Upper lobe of left lung (tissue), 6 donors: ENCODE measurements around the gene CHAC1. TPM values are rescaled to one million over a fixed set of nuclear protein-coding genes. Genes with fewer than 3 reads are reported as not detected.
"Not testable (repeated sequence)": the region's sequence is repeated elsewhere in the genome, so short reads cannot be mapped to it uniquely, and the experiment has no call there.

ENCODE experiments used
- ATAC-seq, 2 donors: fragments of 200-7000 bp; cut with Tn5 transposase; one replicate each; pipeline ENCODE4 v1.9.1; 2022; ENCODE audit warnings: mild to moderate bottlenecking in 2 of 2, moderate library complexity in 2 of 2; ENCODE audit not compliant: low FRiP score in 2 of 2
- DNase-seq, 2 donors: peaks; one replicate each; pipeline ENCODE4 v3.0.0-alpha.2; 2019 to 2020
- H3K27ac ChIP-seq, 4 donors: fragments of 200-600 bp; sonication (generic); one replicate each; pipeline ENCODE4 v1.5.1; 2016 to 2019
- H3K27me3 ChIP-seq, 4 donors: fragments of 200-600 bp; sonication (generic); one replicate each; pipeline ENCODE4 v1.5.1; 2017 to 2019
- H3K36me3 ChIP-seq, 4 donors: fragments of 200-600 bp; sonication (generic); one replicate each; pipeline ENCODE4 v1.5.1; 2016 to 2019
- H3K4me1 ChIP-seq, 4 donors: fragments of 200-600 bp; sonication (generic); one replicate each; pipeline ENCODE4 v1.5.1; 2018 to 2019
- H3K4me3 ChIP-seq, 4 donors: fragments of 200-600 bp; sonication (generic); one replicate each; pipeline ENCODE4 v1.5.1; 2017 to 2019; ENCODE audit warnings: mild to moderate bottlenecking in 2 of 4, moderate library complexity in 1 of 4
- H3K9me3 ChIP-seq, 4 donors: fragments of 200-600 bp; sonication (generic); one replicate each; pipeline ENCODE4 v1.5.1; 2018 to 2019
- EP300 ChIP-seq, 4 donors: sonication (generic); formaldehyde crosslinking; IDR thresholded peaks; one replicate each; pipeline ENCODE4 v1.5.1; 2017; ENCODE audit warnings: antibody characterized with exemption in 4 of 4, control low read depth in 2 of 4
- POLR2A ChIP-seq, 4 donors: fragments of 450-650 bp; IDR thresholded peaks; one replicate each; pipeline ENCODE4 v1.5.1; 2016 to 2017; ENCODE audit warnings: antibody characterized with exemption in 4 of 4, mild to moderate bottlenecking in 2 of 4
- POLR2AphosphoS5 ChIP-seq, 2 donors: sonication (generic); formaldehyde crosslinking; IDR thresholded peaks; one replicate each; pipeline ENCODE4 v1.5.1; 2017; ENCODE audit warnings: antibody characterized with exemption in 2 of 2
- WGBS, 2 donors: methylation state at CpG; one replicate each; pipeline ENCODE4 v1.1.5; 2017 to 2018; 5-methylcytosine and 5-hydroxymethylcytosine counted together
- total RNA-seq, 6 donors: library from RNA; depleted of rRNA in 4 of 6; stranded (reverse); fragments of >200 nt in 4 of 6; gene quantifications; one replicate each; pipeline versions ENCODE4 v1.1.0 to v1.2.1, GENCODE V29; 2016 to 2021
- TF ChIP-seq, protein P1 (sequence below), 6 experiments: fragments of 450-650 bp in 4 of 6; fragments of 200-600 bp in 2 of 6; sonication (generic) in 2 of 6; IDR thresholded peaks; one replicate each; pipeline ENCODE4 v1.5.1; 2016 to 2019; ENCODE audit warnings: antibody characterized with exemption in 6 of 6
- donor health status: DM: no; HTN: no; CAD: no; lungs with moderate emphysema.
- donor health status: DM: no; HTN: yes; CAD: no; lungs with severe emphysema.

Gene CHAC1
- total RNA-seq, 6 donors from 2014 or later, result 2.6 to 11.1 (median 3.4) TPM

DNA sequence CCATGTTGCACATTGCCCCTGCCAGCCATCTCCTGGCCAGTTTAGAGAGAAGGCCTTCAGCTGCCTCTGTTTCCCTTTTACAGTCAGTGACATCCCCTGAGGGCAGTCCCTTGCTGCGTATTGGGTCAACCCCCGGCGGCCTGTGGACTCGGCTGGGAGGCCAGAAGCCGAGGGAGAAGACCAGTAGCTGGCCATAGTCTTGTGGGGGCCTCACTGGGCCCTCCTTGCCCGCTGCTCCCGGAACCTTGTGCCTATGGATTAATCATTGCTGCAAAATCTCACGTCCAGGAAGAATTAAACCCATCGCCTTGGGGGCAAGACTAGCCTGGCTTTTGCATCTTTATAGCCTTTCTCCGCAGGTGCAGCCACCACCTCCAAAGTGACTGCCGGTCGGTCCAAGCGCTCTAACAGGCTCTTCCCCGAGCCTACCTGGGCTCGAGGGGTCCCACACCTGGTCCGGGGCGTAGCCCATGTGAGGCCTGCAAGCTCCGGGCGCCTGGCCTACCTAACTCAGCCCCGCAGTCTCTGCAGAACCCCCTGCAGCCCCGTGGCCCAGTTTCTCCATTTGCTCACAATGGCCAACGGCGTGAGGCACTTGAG is 870 bp upstream of the CHAC1 start:
- DNase-seq, result peak in 1 of 2 donors; percentile 52
- Histone ChIP-seq H3K27me3 (no peaks in the 10 kb centered on the region), H3K27ac (peak overlapping the region; percentile 83 to 89 (median 86)), H3K36me3 (peaks cover 0 to 7% (median 0%) of the 10 kb centered on the region in 4 donors), H3K4me1 (peaks cover 15 to 28% (median 26%) of the 10 kb centered on the region in 4 donors), H3K4me3 (peak overlapping the region; percentile 61 to 74 (median 66)), H3K9me3 (no peaks in the 10 kb centered on the region)
- no peak for TF ChIP-seq EP300 (IDR thresholded peaks at IDR 0.05)
- no peak for TF ChIP-seq POLR2AphosphoS5 (IDR thresholded peaks at IDR 0.05)
- no peak for TF ChIP-seq POLR2A (IDR thresholded peaks at IDR 0.05)
- TF ChIP-seq, protein P1, sequence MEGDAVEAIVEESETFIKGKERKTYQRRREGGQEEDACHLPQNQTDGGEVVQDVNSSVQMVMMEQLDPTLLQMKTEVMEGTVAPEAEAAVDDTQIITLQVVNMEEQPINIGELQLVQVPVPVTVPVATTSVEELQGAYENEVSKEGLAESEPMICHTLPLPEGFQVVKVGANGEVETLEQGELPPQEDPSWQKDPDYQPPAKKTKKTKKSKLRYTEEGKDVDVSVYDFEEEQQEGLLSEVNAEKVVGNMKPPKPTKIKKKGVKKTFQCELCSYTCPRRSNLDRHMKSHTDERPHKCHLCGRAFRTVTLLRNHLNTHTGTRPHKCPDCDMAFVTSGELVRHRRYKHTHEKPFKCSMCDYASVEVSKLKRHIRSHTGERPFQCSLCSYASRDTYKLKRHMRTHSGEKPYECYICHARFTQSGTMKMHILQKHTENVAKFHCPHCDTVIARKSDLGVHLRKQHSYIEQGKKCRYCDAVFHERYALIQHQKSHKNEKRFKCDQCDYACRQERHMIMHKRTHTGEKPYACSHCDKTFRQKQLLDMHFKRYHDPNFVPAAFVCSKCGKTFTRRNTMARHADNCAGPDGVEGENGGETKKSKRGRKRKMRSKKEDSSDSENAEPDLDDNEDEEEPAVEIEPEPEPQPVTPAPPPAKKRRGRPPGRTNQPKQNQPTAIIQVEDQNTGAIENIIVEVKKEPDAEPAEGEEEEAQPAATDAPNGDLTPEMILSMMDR (IDR thresholded peaks at IDR 0.05), result no peak
- no peak for ATAC-seq
- WGBS, 2 donors, result 55 to 94% methylated on average over 6 to 23 of the region's 23 CpGs

DNA sequence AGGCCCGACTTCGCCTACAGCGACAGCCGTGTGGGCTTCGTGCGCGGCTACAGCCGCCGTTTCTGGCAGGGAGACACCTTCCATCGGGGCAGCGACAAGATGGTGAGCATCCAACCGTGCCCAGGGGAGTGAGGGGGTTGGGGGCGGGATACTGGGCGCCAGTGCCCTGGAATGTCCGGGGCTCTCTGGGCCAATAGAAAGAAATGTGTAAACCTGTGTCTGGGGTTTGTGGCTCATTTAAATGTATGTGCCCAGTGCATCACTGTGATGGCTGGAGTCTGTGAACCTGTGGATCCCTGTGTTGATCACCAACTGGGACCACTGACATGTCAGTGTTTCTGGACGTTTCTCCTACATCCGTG is 423 bp downstream of the CHAC1 start:
- Histone ChIP-seq H3K36me3 (peaks cover 0 to 7% (median 0%) of the 10 kb centered on the region in 4 donors), H3K4me1 (peaks cover 15 to 34% (median 26%) of the 10 kb centered on the region in 4 donors), H3K9me3 (no peaks in the 10 kb centered on the region), H3K4me3 (peak overlapping the region; percentile 61 to 74 (median 66)), H3K27ac (peak overlapping the region in 3 of 4 donors; percentile 84 to 89 (median 87)), H3K27me3 (no peaks in the 10 kb centered on the region)
- DNase-seq (no peak), ATAC-seq (peak; percentile 1 to 14)
- TF ChIP-seq, protein P1 (IDR thresholded peaks at IDR 0.05), result no peak
- no peak for TF ChIP-seq POLR2A (IDR thresholded peaks at IDR 0.05)
- 7 to 9% methylated on average over 7 to 15 of the region's 17 CpGs for WGBS, 2 donors

DNA sequence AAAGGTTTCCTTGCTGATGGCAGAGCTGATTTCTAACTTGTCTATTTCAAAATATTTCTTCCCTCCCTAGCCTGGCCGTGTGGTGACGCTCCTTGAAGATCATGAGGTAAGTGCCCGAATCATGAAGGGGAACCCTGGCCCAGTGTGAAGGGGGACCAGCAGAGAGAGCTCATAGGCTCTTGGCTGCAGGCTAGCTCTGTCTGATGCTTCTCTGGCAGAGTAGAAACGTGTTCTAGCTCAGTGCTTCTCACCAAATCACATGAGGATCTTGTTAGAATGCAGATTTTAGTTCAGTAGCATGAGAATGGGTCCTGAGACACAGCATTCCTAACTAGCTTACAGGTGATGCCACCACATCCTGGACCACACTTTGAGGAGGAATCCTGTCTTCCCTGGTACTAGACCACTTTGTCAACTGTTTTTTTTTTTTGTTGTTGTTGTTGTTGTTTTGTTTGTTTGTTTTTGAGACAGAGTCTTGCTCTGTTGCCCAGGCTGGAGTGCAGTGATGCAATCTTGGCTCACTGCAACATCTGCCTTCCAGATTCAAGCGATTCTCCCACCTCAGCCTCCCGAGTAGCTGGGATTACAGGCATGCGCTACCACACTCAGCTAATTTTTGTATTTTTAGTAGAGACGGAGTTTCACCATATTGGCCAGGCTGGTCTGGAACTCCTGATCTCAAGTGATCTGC is 1.0 kb downstream of the CHAC1 start:
- not testable (repeated sequence) for H3K36me3 ChIP-seq, ATAC-seq, H3K27ac ChIP-seq, H3K9me3 ChIP-seq, H3K27me3 ChIP-seq, DNase-seq
- Histone ChIP-seq H3K4me1 (peaks cover 15 to 32% (median 23%) of the 10 kb centered on the region in 4 donors), H3K4me3 (peak overlapping the region in 3 of 4 donors; percentile 62 to 74 (median 69))
- WGBS, 2 donors, result 71 to 76% methylated on average over 5 to 8 of the region's 8 CpGs

DNA sequence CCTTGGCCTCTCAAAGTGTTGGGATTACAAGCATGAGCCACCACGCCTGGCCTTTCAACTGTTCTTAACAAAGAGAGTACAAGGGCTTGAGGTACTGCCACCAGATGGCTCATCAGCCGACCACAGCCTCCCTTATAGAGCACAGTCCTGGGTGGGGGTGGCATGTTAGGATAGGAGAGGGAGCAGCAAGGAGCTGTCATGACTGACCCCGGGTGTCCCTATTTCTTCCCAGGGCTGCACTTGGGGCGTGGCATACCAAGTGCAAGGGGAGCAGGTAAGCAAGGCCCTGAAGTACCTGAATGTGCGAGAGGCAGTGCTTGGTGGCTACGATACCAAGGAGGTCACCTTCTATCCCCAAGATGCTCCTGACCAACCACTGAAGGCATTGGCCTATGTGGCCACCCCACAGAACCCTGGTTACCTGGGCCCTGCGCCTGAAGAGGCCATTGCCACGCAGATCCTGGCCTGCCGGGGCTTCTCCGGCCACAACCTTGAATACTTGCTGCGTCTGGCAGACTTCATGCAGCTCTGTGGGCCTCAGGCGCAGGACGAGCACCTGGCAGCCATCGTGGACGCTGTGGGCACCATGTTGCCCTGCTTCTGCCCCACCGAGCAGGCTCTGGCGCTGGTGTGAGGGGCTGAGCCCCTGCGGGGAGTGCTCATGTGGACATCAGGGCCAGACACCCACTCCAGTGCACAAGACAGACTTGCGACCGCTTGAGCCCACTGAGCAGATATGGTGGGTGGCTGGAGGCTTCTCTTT is 2.1 kb downstream of the CHAC1 start:
- Histone ChIP-seq H3K36me3 (peaks cover 0 to 7% (median 0%) of the 10 kb centered on the region in 4 donors), H3K27me3 (no peaks in the 10 kb centered on the region), H3K27ac (no peak overlapping the region), H3K4me3 (no peak overlapping the region), H3K4me1 (peaks cover 15 to 27% (median 22%) of the 10 kb centered on the region in 4 donors), H3K9me3 (no peaks in the 10 kb centered on the region)
- 90 to 96% methylated on average over 9 to 12 of the region's 20 CpGs for WGBS, 2 donors
- ATAC-seq, result no peak
- peak in 1 of 2 donors; percentile 78 for DNase-seq
- TF ChIP-seq POLR2AphosphoS5 (IDR thresholded peaks at IDR 0.05), result no peak
- no peak for TF ChIP-seq EP300 (IDR thresholded peaks at IDR 0.05)
- no peak for TF ChIP-seq POLR2A (IDR thresholded peaks at IDR 0.05)
- TF ChIP-seq, protein P1 (IDR thresholded peaks at IDR 0.05), result no peak

DNA sequence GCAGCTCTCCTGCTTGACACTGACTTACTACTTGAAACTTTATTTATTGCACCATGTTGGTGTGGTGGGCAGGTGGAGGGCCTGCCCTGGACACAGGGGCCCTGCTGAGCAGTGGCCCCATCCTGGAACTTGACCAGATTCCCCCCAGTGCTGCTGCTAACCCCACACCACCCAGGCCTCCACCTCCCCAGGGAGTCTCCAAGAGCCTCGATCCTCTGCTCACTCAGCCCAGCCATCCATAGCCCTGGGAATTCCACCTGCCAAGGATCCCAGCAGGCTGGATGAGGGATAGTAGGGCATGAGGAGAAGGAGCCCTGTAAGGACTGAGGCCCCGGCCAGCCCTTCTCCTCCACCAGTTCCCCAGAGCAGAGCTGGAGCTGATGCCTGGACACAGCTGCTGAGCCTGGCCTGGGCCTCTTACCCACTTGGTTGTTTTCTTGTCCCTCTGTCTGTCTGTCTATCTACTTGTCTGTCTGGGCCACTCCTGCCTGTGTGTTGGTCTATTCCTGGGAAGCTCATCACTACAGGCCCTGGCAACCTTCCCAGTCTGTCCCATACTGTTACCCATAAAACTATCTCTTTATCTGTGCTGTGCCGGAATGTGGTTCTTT is 2.8 kb downstream of the CHAC1 start:
- H3K4me1 ChIP-seq, result peaks cover 22 to 34% (median 29%) of the 10 kb centered on the region in 4 donors
- H3K27me3 ChIP-seq, result no peaks in the 10 kb centered on the region
- DNase-seq, result no peak
- ATAC-seq, result no peak
- H3K9me3 ChIP-seq, result no peaks in the 10 kb centered on the region
- H3K36me3 ChIP-seq, result peaks cover 0 to 7% (median 0%) of the 10 kb centered on the region in 4 donors
- TF ChIP-seq POLR2A (IDR thresholded peaks at IDR 0.05), result no peak
- no peak for TF ChIP-seq POLR2AphosphoS5 (IDR thresholded peaks at IDR 0.05)
- TF ChIP-seq, protein P1 (IDR thresholded peaks at IDR 0.05), result no peak
- TF ChIP-seq EP300 (IDR thresholded peaks at IDR 0.05), result no peak
- H3K4me3 ChIP-seq, result no peak overlapping the region
- WGBS, 2 donors, result 97 to 100% methylated on average over 2 to 3 of the region's 3 CpGs
- H3K27ac ChIP-seq, result no peak overlapping the region
